Measurements from ENCODE around the gene GRWD1. TPM values are rescaled to one million over a fixed set of nuclear protein-coding genes. Genes with fewer than 3 reads are reported as not detected.

The GRWD1 gene
- total and polyA plus RNA-seq, 5 donors: 7.2 to 20.4 (median 16.6) TPM

GRCh38 chr19:48491793-48492123 is 46.0 kb downstream of the GRWD1 start:
- 30% methylated on average over 10 of the region's 10 CpGs for WGBS
- Histone ChIP-seq H3K27me3 (ENCODE audit: control insufficient read depth, insufficient read depth) (no peaks in the 10 kb centered on the region), H3K4me3 (ENCODE audit: low read length) (no peak overlapping the region), H3K4me1 (ENCODE audit: control insufficient read depth, insufficient read depth, low read length) (no peaks in the 10 kb centered on the region), H3K9me3 (ENCODE audit: control insufficient read depth, low read length) (no peaks in the 10 kb centered on the region), H3K27ac (ENCODE audit: low read length) (no peak overlapping the region)
- intact Hi-C loops (cut with DNase I): loop anchor here in 2 of 4 donors (5.0 kb wide), 2 partner anchors 91 to 96 kb away; no protein-coding TSS in a partner anchor
- DNase-seq (peak in 2 of 3 donors; percentile 58 to 60), ATAC-seq (no peak)

- Histone ChIP-seq H3K27me3 (ENCODE audit: control insufficient read depth, insufficient read depth) (no peaks in the 10 kb centered on the region), H3K27ac (ENCODE audit: low read length) (peak overlapping the region; percentile 28), H3K9me3 (ENCODE audit: control insufficient read depth, low read length) (no peaks in the 10 kb centered on the region), H3K4me3 (ENCODE audit: low read length) (peak overlapping the region; percentile 71), H3K4me1 (ENCODE audit: control insufficient read depth, insufficient read depth, low read length) (no peaks in the 10 kb centered on the region)
- DNase-seq: peak; percentile 98 to 99 (median 98)
- WGBS: 2% methylated on average over 47 of the region's 47 CpGs
- peak; percentile 92 to 93 for ATAC-seq
- intact Hi-C loops (cut with DNase I): loop anchor here in 2 of 4 donors (5.0 kb wide), 2 partner anchors 89 to 94 kb away; no protein-coding TSS in a partner anchor
Measured at GRCh38 chr19:48492925-48493717, 47.3 kb downstream of the GRWD1 start.

GRCh38 chr19:48493718-48494401 is 48.1 kb downstream of the GRWD1 start:
- Histone ChIP-seq H3K4me3 (ENCODE audit: low read length) (peak overlapping the region; percentile 71), H3K27me3 (ENCODE audit: control insufficient read depth, insufficient read depth) (no peaks in the 10 kb centered on the region), H3K4me1 (ENCODE audit: control insufficient read depth, insufficient read depth, low read length) (no peaks in the 10 kb centered on the region), H3K27ac (ENCODE audit: low read length) (peak overlapping the region; percentile 28), H3K9me3 (ENCODE audit: control insufficient read depth, low read length) (no peaks in the 10 kb centered on the region)
- DNase-seq: peak in 1 of 3 donors; percentile 62
- peak in 1 of 2 donors; percentile 2 for ATAC-seq
- WGBS: 3% methylated on average over 70 of the region's 70 CpGs
- intact Hi-C loops (cut with DNase I): loop anchor here in 2 of 4 donors (5.0 kb wide), 2 partner anchors 88 to 93 kb away; no protein-coding TSS in a partner anchor

- ATAC-seq: no peak
- H3K4me3 ChIP-seq (ENCODE audit: low read length): no peak overlapping the region
- WGBS: 56% methylated on average over 6 of the region's 6 CpGs
- peak in 2 of 3 donors; percentile 40 to 74 for DNase-seq
- intact Hi-C loops (cut with DNase I): no loop called here
- H3K27me3 ChIP-seq (ENCODE audit: control insufficient read depth, insufficient read depth): no peaks in the 10 kb centered on the region
- no peaks in the 10 kb centered on the region for H3K9me3 ChIP-seq (ENCODE audit: control insufficient read depth, low read length)
- H3K27ac ChIP-seq (ENCODE audit: low read length): no peak overlapping the region
- H3K4me1 ChIP-seq (ENCODE audit: control insufficient read depth, insufficient read depth, low read length): no peaks in the 10 kb centered on the region
Measured at GRCh38 chr19:48495396-48495795, 49.6 kb downstream of the GRWD1 start.

- peak in 2 of 3 donors; percentile 61 to 71 for DNase-seq
- no peaks in the 10 kb centered on the region for H3K4me1 ChIP-seq (ENCODE audit: control insufficient read depth, insufficient read depth, low read length)
- no peaks in the 10 kb centered on the region for H3K27me3 ChIP-seq (ENCODE audit: control insufficient read depth, insufficient read depth)
- 72% methylated on average over 45 of the region's 45 CpGs for WGBS
- no peak overlapping the region for H3K27ac ChIP-seq (ENCODE audit: low read length)
- no peaks in the 10 kb centered on the region for H3K9me3 ChIP-seq (ENCODE audit: control insufficient read depth, low read length)
- no peak for ATAC-seq
- intact Hi-C loops (cut with DNase I): no loop called here
- no peak overlapping the region for H3K4me3 ChIP-seq (ENCODE audit: low read length)
Measured at GRCh38 chr19:48496959-48497727, 51.4 kb downstream of the GRWD1 start.

- WGBS: 72% methylated on average over 46 of the region's 46 CpGs
Measured at GRCh38 chr19:48497728-48498594, 52.2 kb downstream of the GRWD1 start.

GRCh38 chr19:48498595-48499311 is 53.0 kb downstream of the GRWD1 start:
- ATAC-seq: no peak
- DNase-seq: peak in 2 of 3 donors; percentile 60 to 66

More at GRCh38 chr19:48497728-48498594, 52.2 kb downstream of the GRWD1 start:
- DNase-seq: peak in 2 of 3 donors; percentile 27 to 41
- intact Hi-C loops (cut with DNase I): no loop called here
- H3K4me3 ChIP-seq (ENCODE audit: low read length): no peak overlapping the region
- no peaks in the 10 kb centered on the region for H3K27me3 ChIP-seq (ENCODE audit: control insufficient read depth, insufficient read depth)
- no peak for ATAC-seq
- no peaks in the 10 kb centered on the region for H3K4me1 ChIP-seq (ENCODE audit: control insufficient read depth, insufficient read depth, low read length)
- no peaks in the 10 kb centered on the region for H3K9me3 ChIP-seq (ENCODE audit: control insufficient read depth, low read length)
- H3K27ac ChIP-seq (ENCODE audit: low read length): no peak overlapping the region

GRCh38 chr19:48499316-48500090 is 53.7 kb downstream of the GRWD1 start:
- Histone ChIP-seq H3K4me3 (ENCODE audit: low read length) (no peak overlapping the region), H3K27ac (ENCODE audit: low read length) (no peak overlapping the region), H3K27me3 (ENCODE audit: control insufficient read depth, insufficient read depth) (no peaks in the 10 kb centered on the region), H3K9me3 (ENCODE audit: control insufficient read depth, low read length) (no peaks in the 10 kb centered on the region), H3K4me1 (ENCODE audit: control insufficient read depth, insufficient read depth, low read length) (no peaks in the 10 kb centered on the region)
- ATAC-seq: no peak
- intact Hi-C loops (cut with DNase I): loop anchor here in 1 of 4 donors (5.0 kb wide), 1 partner anchor 88 kb away; no protein-coding TSS in a partner anchor
- 62% methylated on average over 44 of the region's 44 CpGs for WGBS
- DNase-seq: peak in 2 of 3 donors; percentile 56 to 74

More at GRCh38 chr19:48498595-48499311, 53.0 kb downstream of the GRWD1 start:
- 51% methylated on average over 59 of the region's 59 CpGs for WGBS
- Histone ChIP-seq H3K27ac (ENCODE audit: low read length) (no peak overlapping the region), H3K9me3 (ENCODE audit: control insufficient read depth, low read length) (no peaks in the 10 kb centered on the region), H3K4me3 (ENCODE audit: low read length) (no peak overlapping the region), H3K4me1 (ENCODE audit: control insufficient read depth, insufficient read depth, low read length) (no peaks in the 10 kb centered on the region), H3K27me3 (ENCODE audit: control insufficient read depth, insufficient read depth) (no peaks in the 10 kb centered on the region)
- intact Hi-C loops (cut with DNase I): no loop called here

GRCh38 chr19:48500830-48501493 is 55.2 kb downstream of the GRWD1 start:
- intact Hi-C loops (cut with DNase I): loop anchor here in 1 of 4 donors (5.0 kb wide), 1 partner anchor 86 kb away; no protein-coding TSS in a partner anchor
- Histone ChIP-seq H3K27me3 (ENCODE audit: control insufficient read depth, insufficient read depth) (no peaks in the 10 kb centered on the region), H3K27ac (ENCODE audit: low read length) (no peak overlapping the region), H3K9me3 (ENCODE audit: control insufficient read depth, low read length) (no peaks in the 10 kb centered on the region), H3K4me1 (ENCODE audit: control insufficient read depth, insufficient read depth, low read length) (no peaks in the 10 kb centered on the region), H3K4me3 (ENCODE audit: low read length) (no peak overlapping the region)
- DNase-seq (peak in 2 of 3 donors; percentile 47 to 63), ATAC-seq (no peak)
- WGBS: 52% methylated on average over 32 of the region's 32 CpGs
